Measurements from ENCODE around the gene KLHL29. TPM values are rescaled to one million over a fixed set of nuclear protein-coding genes. Genes with fewer than 3 reads are reported as not detected.

KLHL29 gene
- total RNA-seq, 1 experiment from 2014 or later: 2.4 TPM

DNA sequence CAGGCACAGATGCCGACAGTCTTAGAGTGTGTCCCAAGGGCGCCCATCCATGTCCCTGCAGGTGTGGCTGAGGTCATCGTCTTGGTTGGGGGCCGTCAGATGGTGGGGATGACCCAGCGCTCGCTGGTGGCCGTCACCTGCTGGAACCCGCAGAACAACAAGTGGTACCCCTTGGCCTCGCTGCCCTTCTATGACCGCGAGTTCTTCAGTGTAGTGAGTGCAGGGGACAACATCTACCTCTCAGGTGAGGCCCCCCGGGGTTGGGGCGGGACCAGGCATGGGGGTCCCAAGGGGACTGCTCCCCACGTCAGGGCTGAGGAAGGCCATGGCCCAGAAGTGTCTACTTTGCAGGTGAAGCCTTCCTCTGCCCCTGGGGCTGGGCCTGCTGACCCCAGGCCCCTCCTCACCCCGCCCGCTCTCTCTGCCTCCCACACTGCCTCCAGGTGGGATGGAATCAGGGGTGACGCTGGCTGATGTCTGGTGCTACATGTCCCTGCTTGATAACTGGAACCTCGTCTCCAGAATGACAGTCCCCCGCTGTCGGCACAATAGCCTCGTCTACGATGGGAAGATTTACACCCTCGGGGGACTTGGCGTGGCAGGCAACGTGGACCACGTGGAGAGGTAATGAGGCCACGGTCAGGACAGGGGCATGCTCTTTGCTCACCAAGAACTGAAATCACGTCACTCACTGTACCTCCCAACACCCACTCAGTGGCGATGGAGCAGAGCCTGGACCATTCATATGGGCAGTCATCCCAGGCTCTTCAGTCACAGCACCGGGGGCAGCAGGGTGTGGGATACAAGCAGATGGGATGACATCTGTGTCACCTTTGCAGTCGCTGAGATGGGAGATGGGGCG lies 311.1 kb downstream of the KLHL29 start:
- Histone ChIP-seq H3K79me1 (ENCODE audit: insufficient read depth, low read depth, low read length, poor library complexity, severe bottlenecking) (no peaks in the 10 kb centered on the region), H3K79me2 (ENCODE audit: insufficient read depth, low read length) (no peaks in the 10 kb centered on the region), H3K4ac (ENCODE audit: low read depth, low read length) (no peak overlapping the region), H3K23ac (ENCODE audit: insufficient read length, low read depth, low read length) (no peak overlapping the region), H3K4me2 (ENCODE audit: insufficient read depth, insufficient read length, low read length) (no peak overlapping the region), H2BK20ac (ENCODE audit: low read depth, low read length, poor library complexity, severe bottlenecking) (no peak overlapping the region), H3T11ph (ENCODE audit: low read length) (no peak overlapping the region), H4K8ac (replicated peaks; ENCODE audit: insufficient read length, low read depth, low read length) (no peak overlapping the region), H2AFZ (ENCODE audit: low read length) (no peak overlapping the region), H3K27ac (ENCODE audit: insufficient read length, low read depth, low read length) (no peak overlapping the region), H3K18ac (ENCODE audit: insufficient read length, low read depth, low read length) (no peak overlapping the region), H3K14ac (ENCODE audit: insufficient read depth, low read length) (no peak overlapping the region; the same call in 1 of the 2 replicates), H3K23me2 (ENCODE audit: insufficient read length, low read depth, low read length, poor library complexity, severe bottlenecking) (no peaks in the 10 kb centered on the region), H2BK12ac (ENCODE audit: insufficient read length, low read depth, low read length) (no peak overlapping the region), H2BK120ac (ENCODE audit: low read depth, low read length, poor library complexity, severe bottlenecking) (no peak overlapping the region), H4K20me1 (ENCODE audit: control insufficient read depth, insufficient read depth, insufficient read length) (no peaks in the 10 kb centered on the region), H2BK5ac (ENCODE audit: insufficient read length, low read length) (no peak overlapping the region), H3K9ac (ENCODE audit: extremely low read depth, insufficient read length, low read length) (no peak overlapping the region), H3K9me3 (ENCODE audit: control insufficient read depth, low read depth, low read length) (no peaks in the 10 kb centered on the region), H3K56ac (ENCODE audit: insufficient read length, low read depth, low read length) (no peak overlapping the region), H2BK15ac (ENCODE audit: low read depth, low read length) (no peak overlapping the region), H3K4me1 (ENCODE audit: insufficient read depth, low read length) (no peaks in the 10 kb centered on the region), H2AK5ac (ENCODE audit: insufficient read length, low read length) (no peak overlapping the region), H4K5ac (ENCODE audit: insufficient read length, low read depth, low read length) (no peak overlapping the region), H3K27me3 (ENCODE audit: insufficient read depth, low read length) (no peaks in the 10 kb centered on the region), H4K91ac (ENCODE audit: insufficient read length, low read depth, low read length) (no peak overlapping the region)
- Mint-ChIP-seq H3K4me1 (peaks cover 0 to 5% of the 10 kb centered on the region in 2 experiments; a peak in 2 of 4 replicates), H3K27ac (no peak overlapping the region), H3K4me3 (no peak overlapping the region), H3K9me3 (peaks cover 6 to 7% of the 10 kb centered on the region in 2 experiments; a peak in 3 of 5 replicates), H3K36me3 (ENCODE audit: insufficient read depth in 1 of 3, low read depth in 3 of 3) (peaks cover 11 to 12% (median 12%) of the 10 kb centered on the region in 3 experiments), H3K27me3 (ENCODE audit: low read depth) (no peaks in the 10 kb centered on the region)
- WGBS (ENCODE audit: extremely low coverage, insufficient read length, low lambda C conversion rate): no CpG with 5 or more reads among the region's 32 CpGs
- TF ChIP-seq, protein P1, sequence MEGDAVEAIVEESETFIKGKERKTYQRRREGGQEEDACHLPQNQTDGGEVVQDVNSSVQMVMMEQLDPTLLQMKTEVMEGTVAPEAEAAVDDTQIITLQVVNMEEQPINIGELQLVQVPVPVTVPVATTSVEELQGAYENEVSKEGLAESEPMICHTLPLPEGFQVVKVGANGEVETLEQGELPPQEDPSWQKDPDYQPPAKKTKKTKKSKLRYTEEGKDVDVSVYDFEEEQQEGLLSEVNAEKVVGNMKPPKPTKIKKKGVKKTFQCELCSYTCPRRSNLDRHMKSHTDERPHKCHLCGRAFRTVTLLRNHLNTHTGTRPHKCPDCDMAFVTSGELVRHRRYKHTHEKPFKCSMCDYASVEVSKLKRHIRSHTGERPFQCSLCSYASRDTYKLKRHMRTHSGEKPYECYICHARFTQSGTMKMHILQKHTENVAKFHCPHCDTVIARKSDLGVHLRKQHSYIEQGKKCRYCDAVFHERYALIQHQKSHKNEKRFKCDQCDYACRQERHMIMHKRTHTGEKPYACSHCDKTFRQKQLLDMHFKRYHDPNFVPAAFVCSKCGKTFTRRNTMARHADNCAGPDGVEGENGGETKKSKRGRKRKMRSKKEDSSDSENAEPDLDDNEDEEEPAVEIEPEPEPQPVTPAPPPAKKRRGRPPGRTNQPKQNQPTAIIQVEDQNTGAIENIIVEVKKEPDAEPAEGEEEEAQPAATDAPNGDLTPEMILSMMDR (conservative IDR thresholded peaks at IDR 0.05): no peak
- DNase-seq: no peak
